Stimulated activated CD8-positive, alpha-beta memory T cell treated with anti-CD3 and anti-CD28 coated beads, Interleukin-15, amount 100 ng/mL, for 24 hours (primary cell): ENCODE data around the gene SLC37A2.
"Not testable (repeated sequence)": the region's sequence is repeated elsewhere in the genome, so short reads cannot be mapped to it uniquely, and the experiment has no call there.

Source experiments
- DNase-seq: peaks from one replicate; pipeline ENCODE4 v3.0.0-alpha.2; 2020; ENCODE audit warnings: low read depth

The SLC37A2 gene

DNA sequence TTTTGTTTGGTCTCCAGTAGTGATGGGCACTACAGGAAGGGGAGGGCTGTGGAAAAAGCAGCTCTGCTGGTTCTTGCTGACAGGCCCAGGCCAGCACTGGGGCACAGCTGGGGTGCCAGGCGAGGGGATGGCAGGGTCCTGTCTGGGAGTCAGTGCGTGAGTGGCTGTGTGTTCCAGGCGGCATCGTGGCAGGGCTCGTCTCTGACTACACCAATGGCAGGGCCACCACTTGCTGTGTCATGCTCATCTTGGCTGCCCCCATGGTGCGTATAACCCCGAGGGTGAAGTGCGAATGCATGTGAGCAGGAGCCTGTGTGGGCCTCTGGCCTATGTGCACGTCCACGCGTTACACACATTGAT lies 20.9 kb downstream of the SLC37A2 start:
- no peak for DNase-seq

DNA sequence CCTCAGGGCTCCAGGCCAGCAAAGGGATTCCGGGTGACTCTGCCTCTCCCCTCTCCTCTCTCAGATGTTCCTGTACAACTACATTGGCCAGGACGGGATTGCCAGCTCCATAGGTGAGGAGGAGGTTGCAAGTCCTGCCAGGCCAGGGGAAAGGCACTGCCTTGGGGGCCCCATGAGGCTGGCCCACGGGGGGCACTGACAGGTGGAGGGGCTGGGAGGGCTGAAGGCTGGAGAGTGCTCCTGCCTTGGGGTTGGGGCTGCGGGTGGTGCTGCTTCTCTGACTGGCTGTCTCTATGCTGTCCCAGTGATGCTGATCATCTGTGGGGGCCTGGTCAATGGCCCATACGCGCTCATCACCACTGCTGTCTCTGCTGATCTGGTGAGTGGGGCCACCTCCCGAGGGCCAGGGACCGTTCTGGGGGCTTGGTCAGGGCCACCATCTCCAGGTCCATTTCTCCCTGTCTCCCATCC lies 21.7 kb downstream of the SLC37A2 start:
- DNase-seq = no peak

DNA sequence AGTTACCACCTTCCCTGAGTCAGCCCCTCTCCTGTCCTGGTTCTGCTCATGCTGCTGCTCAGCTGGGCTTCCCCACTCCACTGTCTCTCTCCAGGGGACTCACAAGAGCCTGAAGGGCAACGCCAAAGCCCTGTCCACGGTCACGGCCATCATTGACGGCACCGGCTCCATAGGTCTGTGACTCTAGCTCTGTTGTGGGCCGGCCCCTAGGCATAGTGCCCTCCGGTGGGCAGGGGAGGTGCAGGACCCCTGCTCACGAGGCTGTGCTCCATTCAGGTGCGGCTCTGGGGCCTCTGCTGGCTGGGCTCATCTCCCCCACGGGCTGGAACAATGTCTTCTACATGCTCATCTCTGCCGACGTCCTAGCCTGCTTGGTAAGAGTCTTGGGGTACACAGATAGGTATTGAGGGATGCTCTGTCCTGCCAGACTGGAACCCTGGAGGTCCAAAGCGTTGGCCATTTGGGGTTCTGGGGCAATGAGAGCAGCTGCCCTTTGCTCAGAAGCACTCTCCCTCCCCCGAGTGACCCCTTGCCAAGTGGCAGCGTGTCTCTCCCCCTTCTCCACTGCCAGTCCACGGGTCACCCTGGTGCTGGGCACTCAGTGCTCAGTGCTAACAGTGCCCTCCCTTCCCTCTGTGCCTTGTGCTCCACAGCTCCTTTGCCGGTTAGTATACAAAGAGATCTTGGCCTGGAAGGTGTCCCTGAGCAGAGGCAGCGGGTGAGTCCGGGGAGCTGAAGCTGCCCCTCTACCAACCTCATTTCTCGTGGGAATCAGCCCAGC lies 22.4 kb downstream of the SLC37A2 start:
- DNase-seq = no peak

DNA sequence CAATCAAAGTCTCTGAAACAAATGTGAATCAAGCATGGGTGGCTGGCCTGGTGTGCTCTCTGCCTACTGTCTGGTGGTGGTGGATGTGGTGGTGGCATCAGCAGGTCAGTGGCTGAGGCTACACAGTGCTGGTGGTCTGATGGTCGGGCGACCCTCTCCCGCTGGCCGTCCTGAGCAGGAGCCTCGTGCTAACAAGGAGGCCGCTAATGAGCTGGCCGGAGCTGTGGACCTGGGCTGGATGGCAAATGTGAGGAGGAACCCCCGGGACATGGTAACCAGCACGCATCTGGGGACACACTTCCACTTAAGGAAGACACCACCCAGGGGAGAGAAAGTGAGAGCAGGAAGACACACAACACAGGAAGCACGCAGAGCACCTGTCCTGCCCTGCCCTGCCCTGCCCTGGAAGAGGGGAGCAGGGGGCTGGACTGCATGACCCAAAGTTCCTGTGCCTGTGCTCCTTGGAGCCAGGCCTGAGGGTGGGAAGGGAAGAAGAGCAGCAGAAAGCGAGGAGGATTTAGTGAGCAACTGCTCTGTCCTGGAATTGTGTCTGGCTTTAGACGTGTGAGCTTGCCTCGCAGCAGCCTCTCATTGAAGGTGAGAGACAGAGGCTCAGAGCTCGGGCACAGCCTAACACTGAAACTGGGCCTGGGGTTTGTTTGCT lies 23.7 kb downstream of the SLC37A2 start:
- no peak for DNase-seq

DNA sequence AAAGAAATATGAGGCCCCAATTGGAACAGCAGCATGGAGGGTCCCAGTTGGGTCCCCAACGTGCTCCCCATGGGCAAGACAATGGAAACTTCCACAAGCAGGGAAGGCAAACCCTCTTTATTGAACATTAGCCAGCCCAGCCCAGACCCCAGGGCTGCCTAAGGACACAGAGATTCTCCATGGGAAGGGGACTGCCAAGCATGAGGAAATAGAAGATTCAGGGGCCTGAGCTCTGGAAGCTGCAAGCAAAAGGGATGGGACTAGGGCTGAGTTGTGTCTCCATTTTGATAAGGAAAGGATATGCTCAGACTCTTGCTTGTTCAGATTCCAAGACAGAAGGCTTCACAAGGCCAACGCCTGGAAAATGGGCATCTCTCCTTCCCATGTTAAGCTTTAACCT lies 25.0 kb downstream of the SLC37A2 start:
- DNase-seq = no peak

DNA sequence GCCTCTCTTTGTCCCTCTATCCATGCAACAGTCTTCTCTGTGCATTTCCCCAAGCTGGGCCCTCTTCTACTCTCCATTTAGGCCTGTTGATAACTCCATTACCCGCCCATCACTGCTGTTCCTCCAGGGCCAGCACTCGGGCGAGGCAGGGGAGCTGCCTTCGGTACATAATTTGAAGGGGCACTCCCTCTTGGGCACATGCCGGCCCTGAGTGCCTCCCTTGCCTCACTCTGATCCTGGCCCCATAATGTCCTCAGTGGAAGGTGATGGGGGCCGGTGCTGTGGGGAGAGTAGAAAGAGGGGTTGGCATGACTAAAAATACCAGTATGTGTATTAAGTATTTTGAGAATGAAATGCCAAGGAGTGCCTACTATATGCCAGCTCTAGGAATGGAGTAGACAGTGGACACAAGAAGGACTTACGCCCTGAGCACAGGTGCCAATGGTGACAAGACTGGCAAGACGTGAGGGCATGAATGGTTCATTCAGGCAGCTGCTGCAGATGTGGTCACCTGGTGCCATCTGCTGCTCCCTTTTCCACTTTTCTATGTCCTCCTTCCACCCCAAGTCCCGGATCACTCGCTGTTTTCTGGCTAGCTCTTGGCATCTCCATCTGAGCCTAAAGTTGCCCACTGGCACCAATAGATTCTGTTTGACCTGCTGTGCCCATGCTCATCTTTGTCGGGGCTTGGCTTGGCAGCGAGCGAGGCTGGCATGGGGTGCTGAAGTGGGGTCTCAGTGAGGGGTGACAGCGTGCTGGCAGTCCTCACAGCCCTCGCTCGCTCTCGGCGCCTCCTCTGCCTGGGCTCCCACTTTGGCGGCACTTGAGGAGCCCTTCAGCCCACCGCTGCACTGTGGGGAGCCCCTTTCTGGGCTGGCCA lies 25.7 kb downstream of the SLC37A2 start:
- DNase-seq = no peak

DNA sequence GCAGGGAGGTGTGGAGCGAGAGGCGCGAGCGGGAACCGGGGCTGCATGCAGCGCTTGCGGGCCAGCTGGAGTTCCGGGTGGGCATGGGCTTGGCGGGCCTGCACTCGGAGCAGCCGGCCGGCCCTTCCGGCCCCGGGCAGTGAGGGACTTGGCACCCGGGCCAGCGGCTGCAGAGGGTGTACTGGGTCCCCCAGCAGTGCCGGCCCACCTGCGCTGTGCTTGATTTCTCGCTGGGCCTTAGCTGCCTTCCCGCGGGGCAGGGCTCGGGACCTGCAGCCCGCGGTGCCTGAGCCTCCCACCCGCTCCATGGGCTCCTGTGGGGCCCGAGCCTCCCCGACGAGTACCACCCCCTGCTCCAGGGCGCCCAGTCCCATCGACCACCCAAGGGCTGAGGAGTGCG lies 26.4 kb downstream of the SLC37A2 start:
- DNase-seq = not testable (repeated sequence)

DNA sequence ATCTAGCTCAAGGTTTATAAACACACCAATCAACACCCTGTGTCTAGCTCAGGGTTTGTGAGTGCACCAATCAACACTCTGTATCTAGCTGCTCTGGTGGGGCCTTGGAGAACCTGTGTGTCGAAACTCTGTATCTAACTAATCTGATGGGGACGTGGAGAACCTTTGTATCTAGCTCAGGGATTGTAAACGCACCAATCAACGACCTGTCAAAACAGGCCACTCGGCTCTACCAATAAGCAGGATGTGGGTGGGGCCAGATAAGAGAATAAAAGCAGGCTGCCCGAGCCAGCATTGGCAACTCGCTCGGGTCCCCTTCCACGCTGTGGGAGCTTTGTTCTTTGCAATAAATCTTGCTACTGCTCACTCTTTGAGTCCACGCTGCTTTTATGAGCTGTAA lies 27.0 kb downstream of the SLC37A2 start:
- DNase-seq = not testable (repeated sequence)

DNA sequence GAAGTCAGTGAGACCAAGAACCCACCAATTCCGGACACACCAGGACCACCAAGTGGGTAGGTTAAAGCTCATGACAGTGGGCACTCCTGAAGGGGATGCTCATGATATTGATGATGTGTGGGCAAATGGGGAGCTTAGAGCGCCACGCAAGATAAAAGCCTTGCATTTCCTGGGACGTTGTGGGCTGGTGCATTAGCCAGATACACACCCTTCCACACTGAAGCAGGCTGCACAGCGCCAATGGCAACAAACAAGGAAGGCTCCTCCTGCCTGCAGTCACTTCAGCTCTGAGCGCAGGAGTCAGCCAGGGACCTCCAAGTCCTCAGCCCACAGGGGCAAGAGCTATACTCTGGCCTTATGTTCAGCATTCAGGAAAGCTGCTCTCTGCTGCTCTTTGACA lies 27.7 kb downstream of the SLC37A2 start:
- DNase-seq = no peak

DNA sequence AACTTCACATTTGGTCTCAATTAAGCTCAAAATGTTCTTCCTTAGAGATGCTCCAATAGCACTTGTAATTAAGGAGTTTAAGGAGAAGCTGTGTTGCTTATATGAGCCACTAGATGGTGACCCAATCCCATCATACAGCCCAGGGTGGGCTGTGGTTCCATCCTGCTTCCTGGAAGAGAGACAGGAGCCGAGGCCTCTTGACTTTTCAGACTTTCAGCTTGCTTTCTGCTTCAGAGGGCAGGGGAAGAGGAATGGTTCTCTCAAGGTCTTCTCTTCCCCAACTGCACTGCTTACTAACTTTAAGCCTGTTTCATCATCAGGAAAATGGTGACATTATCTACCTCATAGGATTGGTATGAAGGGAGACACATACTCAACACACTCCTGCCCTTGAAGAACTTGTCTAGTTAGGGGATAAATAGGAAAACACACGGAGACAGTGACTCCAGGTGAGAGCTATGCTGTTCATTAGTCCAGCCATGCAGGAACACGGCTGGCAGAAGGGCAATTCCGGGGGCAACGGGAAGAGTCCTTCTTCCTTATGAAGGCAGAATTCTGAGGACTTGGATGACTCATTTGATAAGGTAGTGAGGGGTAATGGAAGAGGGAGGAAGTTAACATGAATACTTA lies 28.3 kb downstream of the SLC37A2 start:
- DNase-seq = no peak

DNA sequence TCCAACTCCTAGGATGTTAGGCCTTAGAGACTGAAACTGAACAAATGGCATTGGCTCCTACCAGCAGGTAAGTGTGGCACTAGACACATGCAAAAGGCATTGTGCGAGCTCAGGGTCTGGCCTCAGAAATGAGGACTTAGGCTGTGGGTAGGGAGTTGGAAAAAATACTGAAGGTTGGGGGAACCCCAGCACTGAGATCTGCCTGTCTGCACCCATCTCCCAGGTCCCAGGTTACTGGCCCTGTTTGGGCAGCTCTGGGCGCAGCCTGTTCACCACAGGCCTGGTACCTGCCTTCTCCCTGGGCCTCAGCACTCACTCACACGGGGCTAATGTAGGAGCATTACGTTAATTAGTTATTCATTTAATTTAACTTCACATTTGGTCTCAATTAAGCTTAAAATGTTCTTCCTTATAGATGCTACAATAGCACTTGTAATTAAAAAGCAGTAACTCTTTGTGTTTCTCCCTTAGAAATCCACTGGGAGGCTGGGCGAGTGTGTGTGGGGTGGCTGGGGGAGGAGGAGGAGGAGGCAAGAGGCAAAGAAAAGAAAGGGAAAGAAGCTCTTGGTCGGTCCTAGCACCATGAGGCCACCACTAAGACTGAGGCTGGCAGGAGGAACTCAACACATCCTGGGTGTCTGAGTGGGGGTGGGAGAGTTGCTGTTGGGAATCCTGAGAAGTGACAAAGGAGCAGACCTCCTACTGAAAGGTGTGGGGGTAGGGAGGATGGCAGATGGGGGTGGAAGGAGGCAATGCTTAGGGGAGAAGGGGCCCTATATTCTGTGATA lies 29.0 kb downstream of the SLC37A2 start:
- DNase-seq = no peak

DNA sequence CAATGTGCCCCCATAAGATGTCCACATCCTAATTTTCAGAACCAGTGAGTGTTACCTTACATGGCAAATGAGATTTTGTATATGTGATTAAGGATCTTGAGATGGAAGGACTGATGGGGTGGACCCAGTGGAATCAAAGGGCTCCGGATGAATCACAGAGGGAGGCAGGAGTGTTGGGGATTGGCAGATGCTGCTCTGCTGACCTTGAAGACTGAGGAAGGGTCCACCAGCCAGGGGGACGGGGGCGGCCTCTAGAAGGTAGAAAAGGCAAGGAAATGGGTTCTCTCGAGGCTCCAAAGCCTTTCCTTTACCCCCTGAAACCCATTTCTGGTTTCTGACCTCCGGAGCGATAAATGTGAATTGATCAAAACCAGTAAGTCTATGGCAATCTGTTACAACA lies 29.6 kb downstream of the SLC37A2 start:
- DNase-seq = no peak

DNA sequence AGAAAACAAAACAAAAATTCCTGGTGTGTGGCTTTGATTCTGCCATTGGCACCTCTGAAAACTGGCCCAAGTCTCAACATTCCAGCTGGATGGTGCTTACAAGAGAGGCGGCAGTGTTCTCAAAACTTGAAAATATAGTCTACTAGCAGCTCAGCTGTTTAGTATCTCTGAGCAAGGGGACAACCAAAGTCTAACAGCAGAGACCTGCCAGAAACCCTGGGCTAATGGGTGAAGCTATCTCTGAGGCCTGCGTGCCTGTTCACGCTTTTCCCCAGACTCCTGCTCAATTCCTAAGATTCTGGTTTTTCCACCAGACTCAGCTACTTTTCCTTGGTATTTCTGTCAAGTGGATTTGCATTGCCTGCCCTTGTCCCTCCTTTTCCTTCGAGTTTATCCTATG lies 30.4 kb downstream of the SLC37A2 start:
- DNase-seq = no peak

DNA sequence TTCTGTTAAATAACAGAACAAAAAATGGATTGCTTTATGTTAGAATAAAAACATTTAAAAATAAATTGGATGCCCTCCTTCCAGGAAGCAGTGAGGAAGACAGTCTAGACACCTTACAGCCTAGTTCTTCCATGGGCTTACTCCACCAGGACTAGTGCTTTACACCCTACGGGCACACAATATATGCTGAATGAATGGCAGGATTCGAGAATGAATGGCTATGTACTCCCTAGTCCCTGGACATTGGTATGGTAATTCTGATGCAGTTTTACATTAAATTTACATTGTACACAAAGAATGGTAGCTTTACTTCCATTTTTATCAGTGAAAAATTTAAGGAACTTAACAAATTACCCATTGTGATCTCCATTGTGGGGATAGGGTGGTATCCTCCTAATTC lies 31.6 kb downstream of the SLC37A2 start:
- no peak for DNase-seq

DNA sequence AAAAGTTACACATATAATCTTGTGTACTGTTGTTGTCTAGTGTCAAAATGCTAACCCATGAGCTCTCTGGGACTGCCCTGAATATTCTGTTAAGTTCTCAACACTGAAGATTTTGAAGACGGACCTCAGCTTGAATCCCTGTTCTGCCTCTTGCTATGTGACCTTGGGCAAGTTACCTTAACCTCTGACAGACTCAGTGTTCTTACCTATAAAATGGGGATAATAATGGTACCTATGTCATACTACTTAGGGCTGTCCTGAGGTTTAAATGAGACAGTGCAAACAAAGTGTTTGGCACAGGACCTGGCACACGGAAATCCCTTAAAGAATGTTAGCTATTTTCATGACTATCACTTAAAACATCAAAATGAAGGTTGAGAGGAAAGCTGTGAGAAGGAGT lies 37.0 kb downstream of the SLC37A2 start:
- no peak for DNase-seq

DNA sequence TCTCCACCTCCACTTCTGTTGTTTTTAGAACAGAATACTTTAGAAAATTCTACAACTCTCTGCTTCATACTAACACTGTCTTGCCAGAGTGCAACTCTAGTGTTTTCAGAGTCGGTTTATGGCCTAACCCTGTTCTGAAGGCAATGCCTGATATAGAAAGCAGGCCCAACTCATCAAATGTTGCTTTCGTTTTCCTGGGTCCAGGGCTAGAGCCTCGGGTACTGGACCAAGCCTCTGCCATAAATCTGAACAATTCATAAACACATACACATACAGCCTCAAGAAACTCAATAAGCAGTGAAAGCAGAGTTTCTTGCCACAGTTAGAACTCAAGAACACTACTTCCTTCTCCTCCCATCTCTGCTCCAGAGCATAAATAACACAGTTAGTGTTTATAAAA lies 38.5 kb downstream of the SLC37A2 start:
- DNase-seq = no peak

DNA sequence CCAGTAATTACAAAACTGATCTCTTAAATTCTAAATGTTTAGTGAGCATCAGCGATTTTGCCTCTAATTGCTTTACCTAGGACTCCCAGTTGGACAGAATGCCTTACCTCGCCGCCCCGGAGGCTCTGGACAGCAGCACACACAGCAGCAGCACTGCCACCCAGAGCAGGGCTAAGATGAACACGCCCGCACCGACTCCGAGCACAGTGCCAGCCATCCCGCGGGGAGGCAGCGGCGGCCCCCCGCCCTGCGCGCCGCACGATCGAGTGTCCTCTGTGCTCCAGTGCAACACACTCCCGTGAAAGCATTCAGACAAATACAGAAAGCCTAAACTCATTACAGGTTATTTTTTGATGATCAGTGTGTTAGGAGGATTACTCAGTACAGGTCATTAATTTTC lies 38.9 kb downstream of the SLC37A2 start:
- DNase-seq = no peak

DNA sequence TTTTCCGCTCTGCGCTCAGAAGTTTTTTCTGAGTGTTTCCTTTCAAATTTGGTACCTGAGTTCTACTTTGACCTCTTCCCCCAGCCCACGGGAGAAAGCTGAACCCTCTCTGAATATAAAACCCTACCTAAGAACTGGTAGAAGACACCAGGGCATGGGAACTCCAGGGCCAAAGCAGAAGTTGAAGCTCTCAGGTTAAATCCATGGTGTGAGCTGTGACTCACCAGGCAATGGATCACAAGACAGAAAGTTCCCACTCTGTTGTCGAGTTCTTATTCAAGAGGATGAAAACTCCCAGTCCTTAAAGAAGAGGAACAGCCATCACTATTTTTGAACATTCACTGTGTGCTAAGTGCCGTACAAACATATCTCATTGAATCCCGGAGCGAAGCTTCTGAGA lies 39.4 kb downstream of the SLC37A2 start:
- DNase-seq = no peak

DNA sequence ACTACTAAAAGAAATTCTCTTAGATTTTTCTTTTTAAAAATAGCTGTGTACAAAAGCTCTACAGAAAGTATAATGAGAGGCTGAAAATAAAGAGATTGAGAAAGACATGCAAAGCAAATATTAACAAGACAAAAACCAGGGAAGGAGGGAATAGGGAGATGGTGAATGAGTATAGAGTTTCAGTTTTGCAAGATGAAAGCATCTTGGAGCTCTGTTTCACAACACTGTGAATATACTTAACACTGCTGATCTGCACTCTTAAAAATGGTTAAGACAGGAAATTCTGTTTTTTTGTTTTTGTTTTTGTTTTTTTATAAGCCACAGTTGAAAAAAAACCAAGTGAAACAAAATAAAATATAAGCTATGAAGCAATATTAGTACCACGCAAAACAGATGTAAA lies 42.8 kb downstream of the SLC37A2 start:
- no peak for DNase-seq

DNA sequence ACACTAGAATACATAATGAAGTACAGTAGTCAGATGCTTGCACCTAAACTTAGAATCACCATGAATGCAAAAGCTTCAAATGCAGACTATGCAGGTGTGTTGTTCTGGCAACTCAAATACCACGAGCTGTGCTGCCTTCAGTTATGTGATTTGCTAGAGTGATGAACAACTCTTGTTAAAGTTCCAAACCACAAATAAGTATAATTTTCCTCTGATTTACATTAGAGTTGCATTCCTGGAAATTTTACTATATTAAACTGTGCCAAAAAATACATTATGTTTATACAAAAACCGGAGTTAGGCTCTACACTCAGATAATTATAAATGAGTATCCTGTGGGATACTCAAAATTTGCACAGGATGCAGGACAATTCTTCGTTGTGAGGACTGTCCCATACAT lies 45.4 kb downstream of the SLC37A2 start:
- DNase-seq = no peak

DNA sequence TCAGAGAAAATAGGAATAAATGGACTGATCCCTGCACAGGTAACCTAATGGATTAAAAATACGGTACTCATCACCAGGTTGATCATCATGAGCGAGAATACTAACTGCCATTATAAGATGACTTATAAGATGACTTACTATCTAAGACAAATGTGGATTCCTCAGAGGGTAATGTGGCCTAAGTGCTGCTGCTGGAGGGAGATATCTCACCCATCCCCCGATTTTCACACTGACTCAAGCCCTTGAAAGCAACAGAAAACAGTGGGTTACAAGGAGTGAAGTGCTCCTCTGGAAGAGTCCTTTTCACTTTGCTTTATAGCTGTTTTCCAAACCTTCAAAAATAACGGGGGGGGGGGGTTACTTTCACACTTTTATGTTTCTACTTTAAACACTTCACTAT lies 47.4 kb downstream of the SLC37A2 start:
- DNase-seq = no peak

DNA sequence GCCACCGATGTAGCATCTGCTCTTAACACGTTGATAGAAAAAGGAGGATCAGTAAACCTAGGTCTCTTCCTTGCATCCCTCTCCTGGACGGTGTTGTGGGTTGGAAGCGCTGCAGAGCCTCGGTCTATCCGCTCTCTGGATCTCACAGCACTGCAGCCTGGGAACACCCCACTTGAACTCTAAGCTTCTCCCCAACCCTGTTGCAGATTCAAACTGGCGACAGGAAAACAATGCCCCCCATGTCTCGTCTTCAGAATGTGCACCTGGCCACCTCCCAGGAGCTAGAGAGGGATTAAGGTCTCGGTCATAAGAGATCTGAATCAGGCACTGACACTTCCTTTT lies 47.9 kb downstream of the SLC37A2 start:
- no peak for DNase-seq
